A549 (cell line): ENCODE results near the gene TMEM259.

ENCODE experiments used
- JUN ChIP-seq, 2 experiments: fragments of >200 bp; sonication (Bioruptor Twin); formaldehyde crosslinking; IDR thresholded peaks; 2 replicates in 1 of 2; 3 replicates in 1 of 2; pipeline ENCODE4 v1.6.1; 2016 to 2017
- POLR2A ChIP-seq: IDR thresholded peaks from 2 replicates; pipeline ENCODE4 v1.6.1; 2012; ENCODE audit warnings: mild to moderate bottlenecking, low read length
- POLR2AphosphoS2 ChIP-seq: conservative IDR thresholded peaks from 2 replicates; pipeline ENCODE4 v1.6.1; 2012; ENCODE audit warnings: low read length, improper control_type of control experiment, inconsistent platforms
- RAD21 ChIP-seq, 2 experiments: fragments of >200 bp in 1 of 2; sonication (Bioruptor Twin) in 1 of 2; formaldehyde crosslinking in 1 of 2; IDR thresholded peaks in 1 of 2; conservative IDR thresholded peaks in 1 of 2; 2 replicates in 1 of 2; 3 replicates in 1 of 2; pipeline ENCODE4 v1.6.1; 2012 to 2018; ENCODE audit warnings: inconsistent platforms in 1 of 2
- SMC3 ChIP-seq: fragments of >200 bp; sonication (Bioruptor Twin); formaldehyde crosslinking; IDR thresholded peaks from 3 replicates; pipeline ENCODE4 v1.6.1; 2018; ENCODE audit warnings: inconsistent platforms
- ZFP36 ChIP-seq: fragments of 450-650 bp; IDR thresholded peaks from 2 replicates; pipeline ENCODE4 v1.6.1; 2014; ENCODE audit warnings: borderline replicate concordance; ENCODE audit not compliant: partially characterized antibody
- TF ChIP-seq, protein P1 (sequence below): fragments of >200 bp; sonication (Bioruptor Twin); formaldehyde crosslinking; IDR thresholded peaks from 3 replicates; pipeline ENCODE4 v1.5.1; 2016
- TF ChIP-seq, protein P2 (sequence below): fragments of 200-600 bp; sonication (generic); IDR thresholded peaks from 2 replicates; pipeline ENCODE4 v1.6.1; 2016; ENCODE audit warnings: antibody characterized with exemption, mild to moderate bottlenecking, moderate library complexity
- TF ChIP-seq, protein P3 (sequence below): fragments of 450-650 bp; IDR thresholded peaks from 2 replicates; pipeline ENCODE4 v1.6.1; 2014; ENCODE audit warnings: antibody characterized with exemption

DNA sequence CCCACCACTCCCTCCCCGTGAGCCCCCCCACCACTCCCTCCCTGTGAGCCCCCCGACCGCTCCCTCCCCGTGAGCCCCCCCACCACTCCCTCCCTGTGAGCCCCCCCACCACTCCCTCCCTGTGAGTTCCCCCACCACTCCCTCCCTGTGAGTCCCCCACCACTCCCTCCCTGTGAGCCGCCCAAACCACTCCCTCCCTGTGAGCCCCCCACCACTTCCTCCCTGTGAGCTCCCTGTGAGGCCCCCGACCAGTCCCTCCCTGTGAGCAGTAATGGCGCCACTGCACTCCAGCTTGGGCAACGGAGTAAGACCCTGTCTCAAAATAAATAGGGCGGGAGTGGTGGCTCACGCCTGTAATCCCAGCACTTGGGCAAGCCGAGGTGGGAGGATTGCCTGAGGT, 28.9 kb upstream of the TMEM259 start:
- TF ChIP-seq, protein P1, sequence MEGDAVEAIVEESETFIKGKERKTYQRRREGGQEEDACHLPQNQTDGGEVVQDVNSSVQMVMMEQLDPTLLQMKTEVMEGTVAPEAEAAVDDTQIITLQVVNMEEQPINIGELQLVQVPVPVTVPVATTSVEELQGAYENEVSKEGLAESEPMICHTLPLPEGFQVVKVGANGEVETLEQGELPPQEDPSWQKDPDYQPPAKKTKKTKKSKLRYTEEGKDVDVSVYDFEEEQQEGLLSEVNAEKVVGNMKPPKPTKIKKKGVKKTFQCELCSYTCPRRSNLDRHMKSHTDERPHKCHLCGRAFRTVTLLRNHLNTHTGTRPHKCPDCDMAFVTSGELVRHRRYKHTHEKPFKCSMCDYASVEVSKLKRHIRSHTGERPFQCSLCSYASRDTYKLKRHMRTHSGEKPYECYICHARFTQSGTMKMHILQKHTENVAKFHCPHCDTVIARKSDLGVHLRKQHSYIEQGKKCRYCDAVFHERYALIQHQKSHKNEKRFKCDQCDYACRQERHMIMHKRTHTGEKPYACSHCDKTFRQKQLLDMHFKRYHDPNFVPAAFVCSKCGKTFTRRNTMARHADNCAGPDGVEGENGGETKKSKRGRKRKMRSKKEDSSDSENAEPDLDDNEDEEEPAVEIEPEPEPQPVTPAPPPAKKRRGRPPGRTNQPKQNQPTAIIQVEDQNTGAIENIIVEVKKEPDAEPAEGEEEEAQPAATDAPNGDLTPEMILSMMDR: no peak
- TF ChIP-seq POLR2A: no peak
- no peak for TF ChIP-seq SMC3
- TF ChIP-seq, protein P2, sequence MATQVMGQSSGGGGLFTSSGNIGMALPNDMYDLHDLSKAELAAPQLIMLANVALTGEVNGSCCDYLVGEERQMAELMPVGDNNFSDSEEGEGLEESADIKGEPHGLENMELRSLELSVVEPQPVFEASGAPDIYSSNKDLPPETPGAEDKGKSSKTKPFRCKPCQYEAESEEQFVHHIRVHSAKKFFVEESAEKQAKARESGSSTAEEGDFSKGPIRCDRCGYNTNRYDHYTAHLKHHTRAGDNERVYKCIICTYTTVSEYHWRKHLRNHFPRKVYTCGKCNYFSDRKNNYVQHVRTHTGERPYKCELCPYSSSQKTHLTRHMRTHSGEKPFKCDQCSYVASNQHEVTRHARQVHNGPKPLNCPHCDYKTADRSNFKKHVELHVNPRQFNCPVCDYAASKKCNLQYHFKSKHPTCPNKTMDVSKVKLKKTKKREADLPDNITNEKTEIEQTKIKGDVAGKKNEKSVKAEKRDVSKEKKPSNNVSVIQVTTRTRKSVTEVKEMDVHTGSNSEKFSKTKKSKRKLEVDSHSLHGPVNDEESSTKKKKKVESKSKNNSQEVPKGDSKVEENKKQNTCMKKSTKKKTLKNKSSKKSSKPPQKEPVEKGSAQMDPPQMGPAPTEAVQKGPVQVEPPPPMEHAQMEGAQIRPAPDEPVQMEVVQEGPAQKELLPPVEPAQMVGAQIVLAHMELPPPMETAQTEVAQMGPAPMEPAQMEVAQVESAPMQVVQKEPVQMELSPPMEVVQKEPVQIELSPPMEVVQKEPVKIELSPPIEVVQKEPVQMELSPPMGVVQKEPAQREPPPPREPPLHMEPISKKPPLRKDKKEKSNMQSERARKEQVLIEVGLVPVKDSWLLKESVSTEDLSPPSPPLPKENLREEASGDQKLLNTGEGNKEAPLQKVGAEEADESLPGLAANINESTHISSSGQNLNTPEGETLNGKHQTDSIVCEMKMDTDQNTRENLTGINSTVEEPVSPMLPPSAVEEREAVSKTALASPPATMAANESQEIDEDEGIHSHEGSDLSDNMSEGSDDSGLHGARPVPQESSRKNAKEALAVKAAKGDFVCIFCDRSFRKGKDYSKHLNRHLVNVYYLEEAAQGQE: no peak
- TF ChIP-seq, protein P3, sequence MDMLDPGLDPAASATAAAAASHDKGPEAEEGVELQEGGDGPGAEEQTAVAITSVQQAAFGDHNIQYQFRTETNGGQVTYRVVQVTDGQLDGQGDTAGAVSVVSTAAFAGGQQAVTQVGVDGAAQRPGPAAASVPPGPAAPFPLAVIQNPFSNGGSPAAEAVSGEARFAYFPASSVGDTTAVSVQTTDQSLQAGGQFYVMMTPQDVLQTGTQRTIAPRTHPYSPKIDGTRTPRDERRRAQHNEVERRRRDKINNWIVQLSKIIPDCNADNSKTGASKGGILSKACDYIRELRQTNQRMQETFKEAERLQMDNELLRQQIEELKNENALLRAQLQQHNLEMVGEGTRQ: no peak
- no peak for TF ChIP-seq JUN (IDR thresholded peaks at IDR 0.05)
- TF ChIP-seq RAD21 (conservative IDR thresholded peaks at IDR 0.05 in 1 of 2, IDR thresholded peaks at IDR 0.05 in 1 of 2): no peak
- TF ChIP-seq POLR2AphosphoS2: no peak
- no peak for TF ChIP-seq ZFP36
